A673 (cell line): ENCODE results near the gene NCOA7.

Experiments used
- EZH2 ChIP-seq: fragments of 200-600 bp; sonication (generic); IDR thresholded peaks from 2 replicates; pipeline ENCODE4 v1.6.1; 2017; ENCODE audit warnings: borderline replicate concordance, low read depth, mild to moderate bottlenecking, mixed read lengths, antibody characterized with exemption, low read length; ENCODE audit not compliant: poor library complexity, severe bottlenecking
- TF ChIP-seq, protein P1 (sequence below): fragments of 300-800, 200-600 bp; sonication (generic); conservative IDR thresholded peaks from 2 replicates; pipeline ENCODE4 v1.5.1; 2017; ENCODE audit warnings: low read depth, mild to moderate bottlenecking, antibody characterized with exemption, low read length, moderate library complexity, mixed read lengths

DNA sequence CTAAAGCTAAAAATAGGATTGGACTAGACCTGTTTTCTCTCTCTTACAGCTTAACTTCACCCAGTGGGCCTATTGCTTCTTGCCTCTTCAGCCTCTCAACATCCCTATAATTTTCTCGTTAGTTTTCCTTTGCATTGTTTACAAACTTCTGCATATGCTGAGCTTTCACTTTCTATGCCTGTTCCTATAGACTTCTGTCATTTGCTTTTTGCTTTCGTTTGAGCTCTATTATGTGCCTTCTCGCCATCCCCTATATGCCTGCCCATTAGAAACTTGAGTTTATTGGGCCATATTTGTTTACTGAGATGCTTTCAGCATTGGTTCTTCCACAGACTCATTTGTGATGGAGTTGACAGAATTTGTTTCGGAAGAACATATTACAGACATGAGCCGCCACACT is 40.9 kb downstream of the NCOA7 start:
- TF ChIP-seq EZH2: no peak
- TF ChIP-seq, protein P1, sequence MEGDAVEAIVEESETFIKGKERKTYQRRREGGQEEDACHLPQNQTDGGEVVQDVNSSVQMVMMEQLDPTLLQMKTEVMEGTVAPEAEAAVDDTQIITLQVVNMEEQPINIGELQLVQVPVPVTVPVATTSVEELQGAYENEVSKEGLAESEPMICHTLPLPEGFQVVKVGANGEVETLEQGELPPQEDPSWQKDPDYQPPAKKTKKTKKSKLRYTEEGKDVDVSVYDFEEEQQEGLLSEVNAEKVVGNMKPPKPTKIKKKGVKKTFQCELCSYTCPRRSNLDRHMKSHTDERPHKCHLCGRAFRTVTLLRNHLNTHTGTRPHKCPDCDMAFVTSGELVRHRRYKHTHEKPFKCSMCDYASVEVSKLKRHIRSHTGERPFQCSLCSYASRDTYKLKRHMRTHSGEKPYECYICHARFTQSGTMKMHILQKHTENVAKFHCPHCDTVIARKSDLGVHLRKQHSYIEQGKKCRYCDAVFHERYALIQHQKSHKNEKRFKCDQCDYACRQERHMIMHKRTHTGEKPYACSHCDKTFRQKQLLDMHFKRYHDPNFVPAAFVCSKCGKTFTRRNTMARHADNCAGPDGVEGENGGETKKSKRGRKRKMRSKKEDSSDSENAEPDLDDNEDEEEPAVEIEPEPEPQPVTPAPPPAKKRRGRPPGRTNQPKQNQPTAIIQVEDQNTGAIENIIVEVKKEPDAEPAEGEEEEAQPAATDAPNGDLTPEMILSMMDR: no peak
